ENCODE results near the gene ERAS. TPM values are rescaled to one million over a fixed set of nuclear protein-coding genes. Genes with fewer than 3 reads are reported as not detected.

ERAS gene
- total and polyA plus RNA-seq, 2 experiments from 2014 or later: 1.3 to 2.4 TPM

DNA sequence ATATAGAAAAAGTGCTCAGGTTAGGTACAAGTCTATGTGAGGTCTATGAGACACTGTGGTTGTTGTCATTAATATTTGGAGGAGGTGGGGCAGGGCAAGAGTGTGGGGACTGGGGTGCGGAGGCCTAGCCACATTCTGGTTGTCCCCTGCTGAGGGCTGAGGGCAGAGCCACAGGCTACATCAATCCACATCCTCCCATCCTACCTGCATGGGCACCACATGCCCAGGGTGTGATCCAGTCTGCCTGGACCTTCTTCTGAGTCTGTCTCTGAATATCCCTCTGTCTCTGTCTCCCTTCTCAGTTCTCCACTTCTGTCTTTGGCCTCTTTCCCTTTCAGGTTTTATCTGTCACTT lies 41.1 kb upstream of the ERAS start (continued):
- TF ChIP-seq ZNF331 (CRISPR knock-in tag; IDR thresholded peaks at IDR 0.05; ENCODE audit: low read depth) (no peak), CREB1 (CRISPR knock-in tag; IDR thresholded peaks at IDR 0.05; ENCODE audit: low read depth) (no peak), POLR2AphosphoS5 (IDR thresholded peaks at IDR 0.05; ENCODE audit: low read depth) (no peak)

DNA sequence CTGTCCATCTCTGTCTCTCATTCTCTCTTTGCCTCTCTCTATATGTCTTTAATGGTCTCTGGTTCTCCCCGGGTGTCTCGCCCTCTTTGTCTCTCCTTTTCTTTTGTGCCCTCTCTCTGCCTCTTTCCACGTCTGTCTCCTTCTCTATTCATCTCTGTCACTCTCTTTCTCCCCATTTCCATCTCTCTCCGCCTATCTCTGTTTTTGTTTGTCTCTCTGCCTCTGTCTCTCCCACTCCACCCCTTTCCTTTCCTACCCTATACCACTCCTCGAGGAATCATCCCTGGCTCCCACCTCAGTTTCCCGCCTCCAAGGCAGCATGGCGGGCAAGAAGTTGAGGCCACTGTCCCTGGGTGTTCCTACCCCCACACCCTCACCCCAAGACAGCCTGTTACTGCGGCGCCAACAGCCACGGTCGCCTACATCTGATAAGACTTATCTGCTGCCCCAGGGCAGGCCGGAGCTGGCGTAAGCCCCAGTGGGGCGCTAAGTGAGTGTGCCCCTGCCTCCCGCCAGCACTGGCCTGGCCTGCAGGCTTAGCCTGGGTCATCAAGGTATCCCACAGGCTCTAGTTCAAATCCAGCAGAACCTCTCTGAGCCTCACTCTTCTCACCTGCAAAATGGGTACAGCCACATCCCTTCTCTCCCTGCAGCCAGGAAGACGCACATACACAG lies 40.6 kb upstream of the ERAS start:
- Mint-ChIP-seq H3K9me3 (no peaks in the 10 kb centered on the region; the same call in 1 of the 3 replicates), H3K4me3 (no peak overlapping the region), H3K36me3 (ENCODE audit: low read depth) (no peaks in the 10 kb centered on the region; the same call in 2 of the 3 replicates), H3K4me1 (no peaks in the 10 kb centered on the region; the same call in 2 of the 3 replicates), H3K27ac (no peak overlapping the region), H3K27me3 (ENCODE audit: insufficient read depth, low read depth, poor library complexity) (peaks cover 4% of the 10 kb centered on the region)
- H3K27ac ChIP-seq (ENCODE audit: low read depth): no peak overlapping the region
- H2AFZ ChIP-seq: no peak overlapping the region
- H3K36me3 ChIP-seq (ENCODE audit: insufficient read depth): no peaks in the 10 kb centered on the region
- H3K4me3 ChIP-seq: no peak overlapping the region
- H3K27me3 ChIP-seq (ENCODE audit: insufficient read depth): no peaks in the 10 kb centered on the region
- DNase-seq (ENCODE audit: low spot score) (no peak), ATAC-seq (no peak)
- H3K4me2 ChIP-seq: no peak overlapping the region
- H3F3A ChIP-seq (replicated peaks; ENCODE audit: low read depth): no peaks in the 10 kb centered on the region
- H4K20me1 ChIP-seq (replicated peaks; ENCODE audit: insufficient read depth): no peaks in the 10 kb centered on the region
- no peaks in the 10 kb centered on the region for H3K4me1 ChIP-seq (ENCODE audit: insufficient read depth)
- H3K9me2 ChIP-seq (ENCODE audit: insufficient read depth): no peaks in the 10 kb centered on the region
- H3K79me2 ChIP-seq (replicated peaks; ENCODE audit: insufficient read depth): no peaks in the 10 kb centered on the region
- TF ChIP-seq POLR2AphosphoS5 (IDR thresholded peaks at IDR 0.05; ENCODE audit: low read depth) (no peak), CREB1 (CRISPR knock-in tag; IDR thresholded peaks at IDR 0.05; ENCODE audit: low read depth) (no peak), ZNF114 (CRISPR knock-in tag; IDR thresholded peaks at IDR 0.05) (no peak), EZH2phosphoT487 (IDR thresholded peaks at IDR 0.05; ENCODE audit: unreplicated experiment) (no peak), STAT1 (IDR thresholded peaks at IDR 0.05; ENCODE audit: unreplicated experiment) (no peak), NANOG (IDR thresholded peaks at IDR 0.05; ENCODE audit: borderline replicate concordance) (no peak), JUNB (IDR thresholded peaks at IDR 0.05; ENCODE audit: unreplicated experiment) (no peak), ZNF331 (CRISPR knock-in tag; IDR thresholded peaks at IDR 0.05; ENCODE audit: low read depth) (no peak)
- TF ChIP-seq, protein P1, sequence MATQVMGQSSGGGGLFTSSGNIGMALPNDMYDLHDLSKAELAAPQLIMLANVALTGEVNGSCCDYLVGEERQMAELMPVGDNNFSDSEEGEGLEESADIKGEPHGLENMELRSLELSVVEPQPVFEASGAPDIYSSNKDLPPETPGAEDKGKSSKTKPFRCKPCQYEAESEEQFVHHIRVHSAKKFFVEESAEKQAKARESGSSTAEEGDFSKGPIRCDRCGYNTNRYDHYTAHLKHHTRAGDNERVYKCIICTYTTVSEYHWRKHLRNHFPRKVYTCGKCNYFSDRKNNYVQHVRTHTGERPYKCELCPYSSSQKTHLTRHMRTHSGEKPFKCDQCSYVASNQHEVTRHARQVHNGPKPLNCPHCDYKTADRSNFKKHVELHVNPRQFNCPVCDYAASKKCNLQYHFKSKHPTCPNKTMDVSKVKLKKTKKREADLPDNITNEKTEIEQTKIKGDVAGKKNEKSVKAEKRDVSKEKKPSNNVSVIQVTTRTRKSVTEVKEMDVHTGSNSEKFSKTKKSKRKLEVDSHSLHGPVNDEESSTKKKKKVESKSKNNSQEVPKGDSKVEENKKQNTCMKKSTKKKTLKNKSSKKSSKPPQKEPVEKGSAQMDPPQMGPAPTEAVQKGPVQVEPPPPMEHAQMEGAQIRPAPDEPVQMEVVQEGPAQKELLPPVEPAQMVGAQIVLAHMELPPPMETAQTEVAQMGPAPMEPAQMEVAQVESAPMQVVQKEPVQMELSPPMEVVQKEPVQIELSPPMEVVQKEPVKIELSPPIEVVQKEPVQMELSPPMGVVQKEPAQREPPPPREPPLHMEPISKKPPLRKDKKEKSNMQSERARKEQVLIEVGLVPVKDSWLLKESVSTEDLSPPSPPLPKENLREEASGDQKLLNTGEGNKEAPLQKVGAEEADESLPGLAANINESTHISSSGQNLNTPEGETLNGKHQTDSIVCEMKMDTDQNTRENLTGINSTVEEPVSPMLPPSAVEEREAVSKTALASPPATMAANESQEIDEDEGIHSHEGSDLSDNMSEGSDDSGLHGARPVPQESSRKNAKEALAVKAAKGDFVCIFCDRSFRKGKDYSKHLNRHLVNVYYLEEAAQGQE (IDR thresholded peaks at IDR 0.05; ENCODE audit: unreplicated experiment): no peak
- TF ChIP-seq, protein P2, sequence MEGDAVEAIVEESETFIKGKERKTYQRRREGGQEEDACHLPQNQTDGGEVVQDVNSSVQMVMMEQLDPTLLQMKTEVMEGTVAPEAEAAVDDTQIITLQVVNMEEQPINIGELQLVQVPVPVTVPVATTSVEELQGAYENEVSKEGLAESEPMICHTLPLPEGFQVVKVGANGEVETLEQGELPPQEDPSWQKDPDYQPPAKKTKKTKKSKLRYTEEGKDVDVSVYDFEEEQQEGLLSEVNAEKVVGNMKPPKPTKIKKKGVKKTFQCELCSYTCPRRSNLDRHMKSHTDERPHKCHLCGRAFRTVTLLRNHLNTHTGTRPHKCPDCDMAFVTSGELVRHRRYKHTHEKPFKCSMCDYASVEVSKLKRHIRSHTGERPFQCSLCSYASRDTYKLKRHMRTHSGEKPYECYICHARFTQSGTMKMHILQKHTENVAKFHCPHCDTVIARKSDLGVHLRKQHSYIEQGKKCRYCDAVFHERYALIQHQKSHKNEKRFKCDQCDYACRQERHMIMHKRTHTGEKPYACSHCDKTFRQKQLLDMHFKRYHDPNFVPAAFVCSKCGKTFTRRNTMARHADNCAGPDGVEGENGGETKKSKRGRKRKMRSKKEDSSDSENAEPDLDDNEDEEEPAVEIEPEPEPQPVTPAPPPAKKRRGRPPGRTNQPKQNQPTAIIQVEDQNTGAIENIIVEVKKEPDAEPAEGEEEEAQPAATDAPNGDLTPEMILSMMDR (conservative IDR thresholded peaks at IDR 0.05; ENCODE audit: low read depth in 2 of 2): no peak
- TF ChIP-seq, protein P3, sequence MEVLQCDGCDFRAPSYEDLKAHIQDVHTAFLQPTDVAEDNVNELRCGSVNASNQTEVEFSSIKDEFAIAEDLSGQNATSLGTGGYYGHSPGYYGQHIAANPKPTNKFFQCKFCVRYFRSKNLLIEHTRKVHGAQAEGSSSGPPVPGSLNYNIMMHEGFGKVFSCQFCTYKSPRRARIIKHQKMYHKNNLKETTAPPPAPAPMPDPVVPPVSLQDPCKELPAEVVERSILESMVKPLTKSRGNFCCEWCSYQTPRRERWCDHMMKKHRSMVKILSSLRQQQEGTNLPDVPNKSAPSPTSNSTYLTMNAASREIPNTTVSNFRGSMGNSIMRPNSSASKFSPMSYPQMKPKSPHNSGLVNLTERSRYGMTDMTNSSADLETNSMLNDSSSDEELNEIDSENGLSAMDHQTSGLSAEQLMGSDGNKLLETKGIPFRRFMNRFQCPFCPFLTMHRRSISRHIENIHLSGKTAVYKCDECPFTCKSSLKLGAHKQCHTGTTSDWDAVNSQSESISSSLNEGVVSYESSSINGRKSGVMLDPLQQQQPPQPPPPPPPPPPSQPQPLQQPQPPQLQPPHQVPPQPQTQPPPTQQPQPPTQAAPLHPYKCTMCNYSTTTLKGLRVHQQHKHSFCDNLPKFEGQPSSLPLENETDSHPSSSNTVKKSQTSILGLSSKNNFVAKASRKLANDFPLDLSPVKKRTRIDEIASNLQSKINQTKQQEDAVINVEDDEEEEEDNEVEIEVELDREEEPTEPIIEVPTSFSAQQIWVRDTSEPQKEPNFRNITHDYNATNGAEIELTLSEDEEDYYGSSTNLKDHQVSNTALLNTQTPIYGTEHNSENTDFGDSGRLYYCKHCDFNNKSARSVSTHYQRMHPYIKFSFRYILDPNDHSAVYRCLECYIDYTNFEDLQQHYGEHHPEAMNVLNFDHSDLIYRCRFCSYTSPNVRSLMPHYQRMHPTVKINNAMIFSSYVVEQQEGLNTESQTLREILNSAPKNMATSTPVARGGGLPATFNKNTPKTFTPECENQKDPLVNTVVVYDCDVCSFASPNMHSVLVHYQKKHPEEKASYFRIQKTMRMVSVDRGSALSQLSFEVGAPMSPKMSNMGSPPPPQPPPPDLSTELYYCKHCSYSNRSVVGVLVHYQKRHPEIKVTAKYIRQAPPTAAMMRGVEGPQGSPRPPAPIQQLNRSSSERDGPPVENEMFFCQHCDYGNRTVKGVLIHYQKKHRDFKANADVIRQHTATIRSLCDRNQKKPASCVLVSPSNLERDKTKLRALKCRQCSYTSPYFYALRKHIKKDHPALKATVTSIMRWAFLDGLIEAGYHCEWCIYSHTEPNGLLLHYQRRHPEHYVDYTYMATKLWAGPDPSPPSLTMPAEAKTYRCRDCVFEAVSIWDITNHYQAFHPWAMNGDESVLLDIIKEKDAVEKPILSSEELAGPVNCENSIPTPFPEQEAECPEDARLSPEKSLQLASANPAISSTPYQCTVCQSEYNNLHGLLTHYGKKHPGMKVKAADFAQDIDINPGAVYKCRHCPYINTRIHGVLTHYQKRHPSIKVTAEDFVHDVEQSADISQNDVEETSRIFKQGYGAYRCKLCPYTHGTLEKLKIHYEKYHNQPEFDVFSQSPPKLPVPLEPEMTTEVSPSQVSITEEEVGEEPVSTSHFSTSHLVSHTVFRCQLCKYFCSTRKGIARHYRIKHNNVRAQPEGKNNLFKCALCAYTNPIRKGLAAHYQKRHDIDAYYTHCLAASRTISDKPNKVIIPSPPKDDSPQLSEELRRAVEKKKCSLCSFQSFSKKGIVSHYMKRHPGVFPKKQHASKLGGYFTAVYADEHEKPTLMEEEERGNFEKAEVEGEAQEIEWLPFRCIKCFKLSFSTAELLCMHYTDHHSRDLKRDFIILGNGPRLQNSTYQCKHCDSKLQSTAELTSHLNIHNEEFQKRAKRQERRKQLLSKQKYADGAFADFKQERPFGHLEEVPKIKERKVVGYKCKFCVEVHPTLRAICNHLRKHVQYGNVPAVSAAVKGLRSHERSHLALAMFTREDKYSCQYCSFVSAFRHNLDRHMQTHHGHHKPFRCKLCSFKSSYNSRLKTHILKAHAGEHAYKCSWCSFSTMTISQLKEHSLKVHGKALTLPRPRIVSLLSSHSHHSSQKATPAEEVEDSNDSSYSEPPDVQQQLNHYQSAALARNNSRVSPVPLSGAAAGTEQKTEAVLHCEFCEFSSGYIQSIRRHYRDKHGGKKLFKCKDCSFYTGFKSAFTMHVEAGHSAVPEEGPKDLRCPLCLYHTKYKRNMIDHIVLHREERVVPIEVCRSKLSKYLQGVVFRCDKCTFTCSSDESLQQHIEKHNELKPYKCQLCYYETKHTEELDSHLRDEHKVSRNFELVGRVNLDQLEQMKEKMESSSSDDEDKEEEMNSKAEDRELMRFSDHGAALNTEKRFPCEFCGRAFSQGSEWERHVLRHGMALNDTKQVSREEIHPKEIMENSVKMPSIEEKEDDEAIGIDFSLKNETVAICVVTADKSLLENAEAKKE (CRISPR knock-in tag; IDR thresholded peaks at IDR 0.05): no peak
- TF ChIP-seq, protein P4, sequence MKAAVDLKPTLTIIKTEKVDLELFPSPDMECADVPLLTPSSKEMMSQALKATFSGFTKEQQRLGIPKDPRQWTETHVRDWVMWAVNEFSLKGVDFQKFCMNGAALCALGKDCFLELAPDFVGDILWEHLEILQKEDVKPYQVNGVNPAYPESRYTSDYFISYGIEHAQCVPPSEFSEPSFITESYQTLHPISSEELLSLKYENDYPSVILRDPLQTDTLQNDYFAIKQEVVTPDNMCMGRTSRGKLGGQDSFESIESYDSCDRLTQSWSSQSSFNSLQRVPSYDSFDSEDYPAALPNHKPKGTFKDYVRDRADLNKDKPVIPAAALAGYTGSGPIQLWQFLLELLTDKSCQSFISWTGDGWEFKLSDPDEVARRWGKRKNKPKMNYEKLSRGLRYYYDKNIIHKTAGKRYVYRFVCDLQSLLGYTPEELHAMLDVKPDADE (IDR thresholded peaks at IDR 0.05): no peak
